ENCODE measurements around the gene SAFB2.

Gene SAFB2

DNA sequence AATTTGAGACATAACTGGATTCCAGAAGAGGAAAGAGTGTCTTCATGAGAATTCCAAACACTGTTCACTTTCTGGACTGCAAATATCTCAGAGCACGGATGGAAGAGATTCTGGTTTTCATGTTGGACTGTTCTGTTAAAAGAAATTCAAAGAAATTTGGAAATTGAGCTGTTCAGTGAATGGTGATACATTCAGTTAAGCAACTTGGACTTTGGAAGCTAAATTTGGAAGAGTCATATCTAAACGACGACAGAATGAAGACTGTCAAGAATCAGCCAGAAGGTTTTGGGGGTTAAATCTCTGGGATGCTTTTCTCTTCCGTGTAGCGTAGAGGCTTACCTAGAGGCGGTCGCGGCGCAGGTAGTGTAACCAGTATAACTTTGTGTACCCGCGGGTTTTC lies 25.9 kb upstream of the SAFB2 start:
- TF ChIP-seq, protein P1, sequence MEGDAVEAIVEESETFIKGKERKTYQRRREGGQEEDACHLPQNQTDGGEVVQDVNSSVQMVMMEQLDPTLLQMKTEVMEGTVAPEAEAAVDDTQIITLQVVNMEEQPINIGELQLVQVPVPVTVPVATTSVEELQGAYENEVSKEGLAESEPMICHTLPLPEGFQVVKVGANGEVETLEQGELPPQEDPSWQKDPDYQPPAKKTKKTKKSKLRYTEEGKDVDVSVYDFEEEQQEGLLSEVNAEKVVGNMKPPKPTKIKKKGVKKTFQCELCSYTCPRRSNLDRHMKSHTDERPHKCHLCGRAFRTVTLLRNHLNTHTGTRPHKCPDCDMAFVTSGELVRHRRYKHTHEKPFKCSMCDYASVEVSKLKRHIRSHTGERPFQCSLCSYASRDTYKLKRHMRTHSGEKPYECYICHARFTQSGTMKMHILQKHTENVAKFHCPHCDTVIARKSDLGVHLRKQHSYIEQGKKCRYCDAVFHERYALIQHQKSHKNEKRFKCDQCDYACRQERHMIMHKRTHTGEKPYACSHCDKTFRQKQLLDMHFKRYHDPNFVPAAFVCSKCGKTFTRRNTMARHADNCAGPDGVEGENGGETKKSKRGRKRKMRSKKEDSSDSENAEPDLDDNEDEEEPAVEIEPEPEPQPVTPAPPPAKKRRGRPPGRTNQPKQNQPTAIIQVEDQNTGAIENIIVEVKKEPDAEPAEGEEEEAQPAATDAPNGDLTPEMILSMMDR (IDR thresholded peaks at IDR 0.05; ENCODE audit: low read depth, low read length, missing control alignments): no peak
- no peak for DNase-seq (ENCODE audit: extremely low read depth, low read depth)
- H3K4me3 ChIP-seq (replicated peaks; ENCODE audit: low read depth, low read length): no peak overlapping the region

DNA sequence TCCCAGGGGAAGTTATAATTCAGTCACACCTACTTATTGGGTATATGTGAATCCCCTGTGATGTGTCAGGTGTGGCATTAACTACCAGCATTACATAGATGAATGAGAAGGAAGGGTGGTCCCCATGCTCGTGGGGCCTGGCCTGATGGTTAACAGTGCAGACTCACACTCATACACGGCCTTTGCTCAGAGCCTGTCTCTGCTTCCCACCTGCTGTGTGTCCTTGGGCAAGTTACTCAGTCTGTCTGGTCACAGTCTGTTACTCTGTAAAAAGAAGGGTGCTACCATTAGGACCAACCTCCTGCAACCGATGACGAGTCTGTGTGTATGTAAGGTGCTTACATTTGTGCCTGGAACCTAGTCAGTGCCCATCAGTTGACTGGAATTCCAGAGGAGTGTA lies 24.1 kb upstream of the SAFB2 start:
- TF ChIP-seq, protein P1 (IDR thresholded peaks at IDR 0.05; ENCODE audit: low read depth, low read length, missing control alignments): no peak
- DNase-seq (ENCODE audit: extremely low read depth, low read depth): no peak
- no peak overlapping the region for H3K4me3 ChIP-seq (replicated peaks; ENCODE audit: low read depth, low read length)

DNA sequence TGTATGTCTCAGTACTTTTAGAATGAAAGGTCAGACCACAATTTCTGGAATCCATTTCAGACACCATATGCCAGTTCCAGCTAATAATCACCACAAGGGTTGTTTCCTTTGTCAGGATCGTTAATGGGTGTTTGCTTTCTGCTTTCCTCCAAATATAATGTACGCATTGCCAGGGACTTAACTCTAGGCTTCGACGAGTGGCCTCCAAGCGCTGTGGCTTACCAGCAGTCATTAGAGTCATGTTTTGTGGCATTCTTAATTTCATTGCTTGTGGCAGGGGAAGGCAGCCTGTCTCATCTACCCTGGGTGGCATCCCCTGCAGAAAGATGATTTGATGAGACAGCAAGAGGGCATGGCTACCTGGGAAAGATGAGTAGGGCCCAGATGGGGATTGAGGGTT lies 22.8 kb upstream of the SAFB2 start:
- TF ChIP-seq, protein P1 (IDR thresholded peaks at IDR 0.05; ENCODE audit: low read depth, low read length, missing control alignments): no peak
- H3K4me3 ChIP-seq (replicated peaks; ENCODE audit: low read depth, low read length): no peak overlapping the region
- no peak for DNase-seq (ENCODE audit: extremely low read depth, low read depth)

DNA sequence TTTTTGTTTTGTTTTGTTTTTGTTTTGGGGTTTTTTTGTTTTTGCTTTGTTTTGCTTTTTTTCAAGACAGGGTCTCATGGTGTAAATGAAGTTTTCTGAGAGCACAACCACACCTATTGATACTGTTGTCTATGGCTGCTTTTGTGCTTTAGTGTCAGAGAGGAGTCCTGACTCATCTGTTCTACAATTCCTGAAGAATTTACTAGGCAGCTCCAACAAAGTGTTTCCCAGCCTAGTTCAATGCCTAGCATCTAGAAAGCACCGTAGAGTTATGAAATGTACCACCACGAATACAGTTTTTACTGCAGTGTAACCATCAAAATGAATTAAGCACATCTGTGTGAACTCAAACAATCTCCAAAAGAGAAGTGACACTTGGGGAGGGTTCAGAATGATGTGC lies 21.5 kb upstream of the SAFB2 start:
- TF ChIP-seq, protein P1 (IDR thresholded peaks at IDR 0.05; ENCODE audit: low read depth, low read length, missing control alignments): no peak
- no peak overlapping the region for H3K4me3 ChIP-seq (replicated peaks; ENCODE audit: low read depth, low read length)
- no peak for DNase-seq (ENCODE audit: extremely low read depth, low read depth)

DNA sequence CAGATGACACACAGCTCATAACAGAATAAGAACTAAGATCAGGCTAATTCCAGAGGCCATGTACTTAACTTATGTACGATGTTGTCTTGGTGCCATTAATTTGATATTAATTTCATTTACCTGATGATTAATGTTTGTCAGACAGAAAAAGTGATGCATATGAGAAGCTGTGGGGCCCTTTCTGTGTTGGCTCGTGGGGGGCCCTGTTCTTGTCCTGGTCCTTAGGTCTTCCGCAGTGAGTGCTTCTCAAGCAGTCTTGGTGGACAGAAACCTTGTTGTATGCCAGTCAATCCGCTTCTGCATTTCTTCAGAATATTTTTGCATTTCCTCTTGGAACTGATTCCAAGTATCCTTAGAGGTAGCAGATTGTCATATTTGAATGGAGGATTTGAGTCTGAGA lies 20.5 kb upstream of the SAFB2 start:
- no peak for DNase-seq (ENCODE audit: extremely low read depth, low read depth)
- TF ChIP-seq, protein P1 (IDR thresholded peaks at IDR 0.05; ENCODE audit: low read depth, low read length, missing control alignments): no peak
- H3K4me3 ChIP-seq (replicated peaks; ENCODE audit: low read depth, low read length): no peak overlapping the region

DNA sequence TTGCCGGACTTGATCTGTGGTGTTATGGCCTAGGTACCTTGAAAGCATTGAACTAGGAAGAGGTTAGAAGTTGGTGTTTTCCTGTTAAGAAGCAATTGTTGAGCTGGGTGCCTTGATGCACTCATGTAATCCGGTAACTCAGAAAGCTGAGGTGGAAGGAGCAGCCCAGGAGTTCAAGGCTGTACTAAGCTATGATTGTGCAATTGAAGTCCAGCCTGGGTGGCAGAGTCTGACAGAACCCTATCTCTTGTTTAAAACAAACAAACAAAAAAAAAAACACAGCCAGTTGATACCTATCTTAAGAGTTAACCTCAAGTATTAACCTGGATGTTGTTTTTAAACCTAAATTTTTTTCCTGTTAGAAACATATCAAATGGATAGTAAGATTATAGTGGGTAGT lies 19.6 kb upstream of the SAFB2 start:
- no peak for DNase-seq (ENCODE audit: extremely low read depth, low read depth)
- H3K4me3 ChIP-seq (replicated peaks; ENCODE audit: low read depth, low read length): no peak overlapping the region
- TF ChIP-seq, protein P1 (IDR thresholded peaks at IDR 0.05; ENCODE audit: low read depth, low read length, missing control alignments): no peak

DNA sequence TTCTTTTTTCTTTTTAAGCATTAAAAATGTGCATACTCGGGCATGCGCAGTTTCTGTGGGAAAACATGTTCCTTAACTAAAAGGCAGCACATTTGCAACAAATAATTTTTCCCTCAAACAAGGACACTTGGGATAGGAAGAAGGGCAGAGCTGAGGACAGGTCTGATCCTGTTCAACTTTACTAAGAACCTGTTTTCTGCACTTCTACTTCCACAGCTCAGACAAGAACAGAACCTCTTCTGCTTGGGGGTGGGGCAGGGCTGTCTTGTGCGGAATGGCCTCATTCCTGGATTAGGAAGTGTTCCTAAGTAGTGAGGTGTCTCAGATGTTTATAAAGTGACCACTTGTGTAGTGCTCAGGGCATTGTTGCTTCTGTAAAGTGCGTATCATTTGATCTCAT lies 18.6 kb upstream of the SAFB2 start:
- TF ChIP-seq, protein P1 (IDR thresholded peaks at IDR 0.05; ENCODE audit: low read depth, low read length, missing control alignments): no peak
- DNase-seq (ENCODE audit: extremely low read depth, low read depth): no peak
- no peak overlapping the region for H3K4me3 ChIP-seq (replicated peaks; ENCODE audit: low read depth, low read length)

All from HFF-Myc (cell line).